Activated CD8-positive, alpha-beta memory T cell treated with anti-CD3 and anti-CD28 coated beads, Interleukin-2, amount 50 U/mL, for 4 hours (primary cell): ENCODE results near the gene SORBS2.

Experiments used
- DNase-seq: peaks from one replicate; pipeline ENCODE4 v3.0.0-alpha.2; 2020

SORBS2 gene

GRCh38 chr4:185662030-185662778 lies 149.8 kb downstream of the SORBS2 start:
- DNase-seq: no peak

- no peak for DNase-seq
Observed at GRCh38 chr4:185660340-185660739, 151.7 kb downstream of the SORBS2 start.

DNA sequence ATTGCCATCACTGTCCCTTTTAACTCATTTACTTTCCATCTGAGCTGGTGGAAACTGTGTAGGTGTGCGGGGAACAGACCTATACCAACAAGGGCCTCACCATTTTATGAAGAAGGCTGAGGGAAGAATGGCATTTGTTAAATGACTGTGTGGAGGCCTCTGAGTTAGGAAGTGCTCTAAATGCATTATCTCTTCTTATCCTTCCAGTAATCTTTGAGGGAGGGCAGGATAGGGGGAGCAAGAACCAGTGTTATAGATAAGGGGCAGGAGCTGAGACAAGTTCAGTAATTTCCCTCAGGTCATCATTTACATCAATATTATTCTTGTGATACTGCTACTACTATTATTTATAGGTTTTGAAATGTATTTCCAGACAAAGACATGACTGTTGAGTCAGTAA lies 154.3 kb downstream of the SORBS2 start:
- DNase-seq: no peak

DNA sequence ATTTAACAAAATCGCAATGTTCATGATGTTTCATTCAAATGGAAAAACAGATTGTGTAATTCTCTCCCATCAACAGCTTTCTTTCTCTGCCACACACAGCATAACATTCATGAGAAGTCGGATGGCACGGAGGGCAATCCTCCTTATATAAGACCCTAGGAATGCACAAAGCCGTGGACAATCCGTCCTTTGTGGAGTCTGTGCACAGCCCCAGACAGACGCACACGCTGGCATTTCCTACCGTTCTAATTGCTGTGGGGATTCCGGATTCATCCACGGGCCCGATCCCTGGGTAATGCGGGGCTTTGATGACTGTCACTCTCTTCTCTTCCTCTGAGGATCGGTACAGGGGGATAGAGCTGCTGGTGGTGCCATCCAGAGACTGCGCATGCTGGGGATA lies 154.8 kb downstream of the SORBS2 start:
- DNase-seq: no peak

DNA sequence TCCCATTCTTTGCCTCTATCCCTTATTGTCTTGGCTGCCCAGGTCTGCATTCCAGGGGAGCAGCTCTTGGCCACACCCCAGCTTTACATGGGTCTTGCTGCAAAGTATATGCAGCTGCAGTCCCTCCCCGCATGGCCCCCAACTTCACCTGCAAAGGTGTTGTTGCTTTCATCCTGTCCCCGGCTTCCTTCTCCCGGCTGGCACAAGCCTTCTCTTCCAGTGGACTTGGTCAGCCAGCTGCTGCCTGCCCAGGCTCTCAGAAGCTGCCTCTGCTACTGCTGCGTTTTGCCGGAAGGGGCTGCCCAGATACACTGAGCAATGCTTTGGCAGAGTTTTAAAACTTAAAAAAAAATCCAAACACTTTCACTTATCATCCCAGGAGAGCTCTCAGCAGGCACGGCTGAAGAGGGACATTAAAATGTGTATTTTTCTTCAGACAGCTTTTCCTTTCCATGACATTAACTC lies 155.5 kb downstream of the SORBS2 start:
- DNase-seq: no peak

GRCh38 chr4:185654965-185655554 lies 156.9 kb downstream of the SORBS2 start:
- no peak for DNase-seq

GRCh38 chr4:185654311-185654710 lies 157.7 kb downstream of the SORBS2 start:
- DNase-seq: no peak

- DNase-seq: no peak
Observed at GRCh38 chr4:185651851-185652250, 160.1 kb downstream of the SORBS2 start.

DNA sequence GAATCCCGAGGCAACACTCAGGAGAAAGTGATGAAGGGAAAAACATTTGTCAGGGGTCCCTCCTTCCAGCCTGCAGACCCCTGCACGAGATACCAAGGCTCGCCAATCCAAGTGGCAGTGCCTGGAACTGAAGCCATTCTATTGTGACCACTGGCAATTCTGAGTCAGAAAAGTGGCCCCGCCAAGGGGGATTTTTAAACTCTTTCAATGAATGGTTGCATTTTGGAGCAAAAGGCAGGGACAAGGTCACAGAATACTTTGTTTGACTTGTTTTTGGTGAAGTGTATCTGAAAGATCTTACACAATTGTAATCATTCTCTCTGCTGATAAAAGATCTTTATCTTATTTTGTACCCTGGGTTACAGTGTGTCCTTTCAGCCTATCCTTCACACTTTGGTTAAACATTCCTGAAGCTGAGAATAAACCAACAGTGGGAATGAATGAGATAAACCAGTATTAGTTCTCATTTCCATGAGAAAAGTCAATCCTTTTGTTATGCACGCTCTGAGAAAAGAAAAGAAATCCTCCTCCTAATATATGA lies 160.8 kb downstream of the SORBS2 start:
- no peak for DNase-seq

- DNase-seq: no peak
Observed at GRCh38 chr4:185648631-185649030, 163.4 kb downstream of the SORBS2 start.

DNA sequence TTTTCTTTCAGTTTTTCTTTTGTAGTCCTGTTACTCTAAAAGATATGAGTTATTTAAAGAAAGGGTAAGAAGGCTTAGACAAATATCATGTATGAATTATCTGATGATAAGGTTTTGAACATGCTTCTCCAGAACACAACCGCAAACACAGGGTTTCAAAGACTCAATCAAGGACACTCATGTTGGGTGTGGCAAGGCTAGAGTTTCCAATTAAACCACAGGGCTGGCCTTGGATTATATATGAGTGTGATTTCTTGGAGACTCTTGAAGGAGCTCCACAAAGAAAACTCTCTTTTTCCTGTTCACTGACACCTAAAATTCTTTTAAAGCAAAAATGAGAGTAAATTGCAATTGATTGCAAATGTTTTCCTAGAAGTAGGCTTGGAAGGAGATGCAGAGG lies 166.6 kb downstream of the SORBS2 start:
- DNase-seq: no peak

DNA sequence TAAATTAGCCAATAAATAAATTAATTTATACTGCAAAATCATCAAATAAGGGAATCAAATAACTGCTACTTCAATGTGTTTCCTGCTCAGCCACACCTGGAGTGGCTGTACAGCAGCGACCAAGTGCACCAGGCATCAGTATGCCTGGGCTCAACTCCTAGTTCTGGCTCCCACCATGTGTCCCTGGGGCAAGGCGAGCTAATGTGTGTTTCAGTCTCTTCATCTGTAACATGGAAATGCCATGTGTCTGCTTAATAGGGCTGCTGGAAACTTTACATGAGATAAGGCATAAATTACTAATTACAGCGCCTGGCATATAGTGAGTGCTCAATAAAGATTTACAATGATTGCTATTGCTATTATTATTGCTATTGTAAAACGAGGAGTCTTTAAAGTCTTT lies 167.6 kb downstream of the SORBS2 start:
- no peak for DNase-seq

GRCh38 chr4:185642907-185643306 lies 169.1 kb downstream of the SORBS2 start:
- no peak for DNase-seq

GRCh38 chr4:185640811-185641675 lies 171.0 kb downstream of the SORBS2 start:
- no peak for DNase-seq

- DNase-seq: no peak
Observed at GRCh38 chr4:185638548-185639301, 173.3 kb downstream of the SORBS2 start.

GRCh38 chr4:185638093-185638492 lies 173.9 kb downstream of the SORBS2 start:
- DNase-seq: no peak

DNA sequence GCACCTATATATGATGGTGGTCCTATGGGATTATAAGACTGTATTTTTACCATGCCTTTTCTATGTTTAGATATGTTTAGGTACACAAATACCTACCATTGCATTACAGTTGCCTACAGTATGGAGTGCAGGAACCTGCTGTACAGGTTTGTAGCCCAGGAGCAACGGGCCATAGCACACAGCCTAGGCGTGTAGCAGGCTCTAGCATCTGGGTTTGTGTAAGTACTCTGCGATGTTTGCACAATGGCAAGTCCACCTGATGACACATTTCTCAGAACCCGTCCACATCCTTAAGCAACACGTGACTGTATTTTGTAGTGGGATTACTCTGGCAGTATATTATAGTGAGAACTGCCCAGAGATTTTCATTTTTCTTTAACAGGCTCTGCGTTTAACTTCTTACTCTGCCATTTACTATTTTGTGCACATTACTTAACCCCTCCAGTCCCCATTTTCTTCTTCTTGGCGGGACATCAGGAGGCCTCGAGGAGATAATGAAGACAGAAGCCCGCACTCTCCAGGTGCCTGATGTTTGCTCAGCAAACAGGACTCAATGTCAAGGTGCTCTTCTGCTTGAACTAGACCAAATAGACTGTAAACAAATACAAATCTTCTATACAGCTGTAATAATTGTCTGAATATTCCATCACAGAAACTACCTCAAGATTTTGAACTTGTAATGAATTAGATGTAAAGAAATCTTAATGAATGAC lies 174.7 kb downstream of the SORBS2 start:
- DNase-seq: no peak

- DNase-seq: no peak
Observed at GRCh38 chr4:185634066-185634652, 177.8 kb downstream of the SORBS2 start.

- DNase-seq: no peak
Observed at GRCh38 chr4:185626798-185627197, 185.2 kb downstream of the SORBS2 start.

GRCh38 chr4:185625503-185625902 lies 186.5 kb downstream of the SORBS2 start:
- no peak for DNase-seq

GRCh38 chr4:185624259-185624589 lies 187.8 kb downstream of the SORBS2 start:
- no peak for DNase-seq
